Right lobe of liver (tissue), 4 donors: Measurements from ENCODE around the gene APC2.

Source experiments
- POLR2A ChIP-seq: fragments of 450-650 bp; IDR thresholded peaks from one replicate; pipeline ENCODE4 v1.6.1; 2017; ENCODE audit warnings: antibody characterized with exemption, mild to moderate bottlenecking
- TF ChIP-seq, protein P1 (sequence below), 4 donors: fragments of 200-600 bp in 3 of 4; fragments of 450-650 bp in 1 of 4; IDR thresholded peaks; one replicate each; pipeline versions ENCODE4 v1.5.1 to v1.8.0; 2016 to 2022; ENCODE audit warnings: antibody characterized with exemption in 4 of 4, mild to moderate bottlenecking in 2 of 4
- donor health status: DM: no; HTN: no; CAD: no.
- donor health status: DM: no; HTN: no; CAD: no.
- donor health status: DM: no; HTN: yes; CAD: no.

DNA sequence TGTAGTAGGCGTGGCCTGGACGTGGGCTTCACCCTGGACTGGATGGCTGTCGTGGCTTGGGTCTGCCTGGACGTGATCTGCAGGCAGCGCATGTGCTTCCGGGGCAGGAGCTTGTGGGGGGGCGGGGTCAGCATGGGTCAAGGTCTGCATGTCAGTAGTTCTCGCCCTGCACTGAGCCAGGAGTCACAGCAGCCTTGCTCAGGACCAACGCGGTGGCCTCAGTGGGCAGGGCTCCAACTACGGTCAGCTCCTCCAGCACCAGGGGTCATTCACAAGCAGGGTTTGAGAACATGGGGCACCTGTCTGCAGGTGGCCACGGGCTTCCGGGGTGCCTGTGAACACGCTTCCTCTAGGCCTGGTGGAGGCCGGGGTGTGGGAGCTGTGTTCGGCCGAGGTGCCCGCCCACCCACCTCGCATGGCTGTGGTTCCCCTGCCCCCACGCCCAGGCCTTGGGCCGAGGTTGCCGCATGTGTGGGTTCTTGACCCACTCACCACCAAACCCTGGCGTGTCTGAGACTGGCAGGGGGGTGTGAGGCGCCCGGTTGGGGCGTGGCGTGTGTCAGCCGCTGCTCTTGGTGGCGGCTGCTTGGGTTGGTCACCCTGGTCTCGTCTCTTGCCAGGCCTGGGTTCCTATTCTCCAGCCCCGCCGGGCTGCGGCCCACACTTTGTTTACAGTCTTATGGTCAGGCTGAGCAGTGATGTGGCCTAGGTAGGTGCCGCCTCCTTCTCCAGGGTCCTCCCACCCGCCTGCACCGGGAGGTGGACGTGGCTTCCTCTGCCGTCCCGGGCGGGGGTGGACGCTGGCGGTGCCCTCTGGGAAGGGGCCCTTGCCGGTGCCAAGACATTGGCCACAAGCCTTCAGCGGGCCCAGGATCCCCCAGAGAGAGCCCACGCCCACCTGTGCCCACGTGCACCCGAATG is 16.5 kb upstream of the APC2 start:
- TF ChIP-seq, protein P1, sequence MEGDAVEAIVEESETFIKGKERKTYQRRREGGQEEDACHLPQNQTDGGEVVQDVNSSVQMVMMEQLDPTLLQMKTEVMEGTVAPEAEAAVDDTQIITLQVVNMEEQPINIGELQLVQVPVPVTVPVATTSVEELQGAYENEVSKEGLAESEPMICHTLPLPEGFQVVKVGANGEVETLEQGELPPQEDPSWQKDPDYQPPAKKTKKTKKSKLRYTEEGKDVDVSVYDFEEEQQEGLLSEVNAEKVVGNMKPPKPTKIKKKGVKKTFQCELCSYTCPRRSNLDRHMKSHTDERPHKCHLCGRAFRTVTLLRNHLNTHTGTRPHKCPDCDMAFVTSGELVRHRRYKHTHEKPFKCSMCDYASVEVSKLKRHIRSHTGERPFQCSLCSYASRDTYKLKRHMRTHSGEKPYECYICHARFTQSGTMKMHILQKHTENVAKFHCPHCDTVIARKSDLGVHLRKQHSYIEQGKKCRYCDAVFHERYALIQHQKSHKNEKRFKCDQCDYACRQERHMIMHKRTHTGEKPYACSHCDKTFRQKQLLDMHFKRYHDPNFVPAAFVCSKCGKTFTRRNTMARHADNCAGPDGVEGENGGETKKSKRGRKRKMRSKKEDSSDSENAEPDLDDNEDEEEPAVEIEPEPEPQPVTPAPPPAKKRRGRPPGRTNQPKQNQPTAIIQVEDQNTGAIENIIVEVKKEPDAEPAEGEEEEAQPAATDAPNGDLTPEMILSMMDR (IDR thresholded peaks at IDR 0.05): no peak
- TF ChIP-seq POLR2A: no peak
